Cardiac septum (tissue), 1 donor: ENCODE measurements around the gene RUSC2. TPM values are rescaled to one million over a fixed set of nuclear protein-coding genes. Genes with fewer than 3 reads are reported as not detected.
"Not testable (repeated sequence)": the region's sequence is repeated elsewhere in the genome, so short reads cannot be mapped to it uniquely, and the experiment has no call there.

Experiments
- DNase-seq: peaks from one replicate; pipeline ENCODE4 v3.0.0-alpha.2; 2020; ENCODE audit warnings: low spot score
- intact Hi-C: fragments of 100-400 bp; cut with DNase I; formaldehyde crosslinking; loops from one replicate; pipeline ENCODE4 v1.14.0; 2022
- total RNA-seq: library from RNA; stranded (reverse); fragmentation: NEBNext Ultra II Directional; extraction: Animal tissue kit (Norgen Biotek cat#: 25700); gene quantifications from one replicate; pipeline ENCODE4 v1.2.1, GENCODE V29; 2021
- donor health status: DM: no; HTN: no; CAD: no.

RUSC2 gene
- total RNA-seq, 1 donor from 2014 or later, result 44.5 TPM

- intact Hi-C loops, result no loop called here
- no peak for DNase-seq
Measured at GRCh38 chr9:35518225-35518821, 28.4 kb downstream of the RUSC2 start.

- intact Hi-C loops, result no loop called here
- no peak for DNase-seq
Measured at GRCh38 chr9:35518981-35519679, 29.2 kb downstream of the RUSC2 start.

- no peak for DNase-seq
- intact Hi-C loops, result no loop called here
Measured at GRCh38 chr9:35519692-35520363, 29.9 kb downstream of the RUSC2 start.

GRCh38 chr9:35520364-35520710 is 30.4 kb downstream of the RUSC2 start:
- no peak for DNase-seq
- intact Hi-C loops, result no loop called here

- intact Hi-C loops, result no loop called here
- DNase-seq, result no peak
Measured at GRCh38 chr9:35521708-35522107, 31.8 kb downstream of the RUSC2 start.

- no peak for DNase-seq
- intact Hi-C loops, result no loop called here
Measured at GRCh38 chr9:35522187-35522586, 32.3 kb downstream of the RUSC2 start.

GRCh38 chr9:35522700-35523099 is 32.8 kb downstream of the RUSC2 start:
- intact Hi-C loops, result no loop called here
- DNase-seq, result no peak

- intact Hi-C loops, DNase-seq: not testable (repeated sequence)
Measured at GRCh38 chr9:35523556-35523955, 33.6 kb downstream of the RUSC2 start.

GRCh38 chr9:35526087-35526801 is 36.3 kb downstream of the RUSC2 start:
- intact Hi-C loops, result no loop called here
- DNase-seq, result no peak

GRCh38 chr9:35529161-35529823 is 39.4 kb downstream of the RUSC2 start:
- no peak for DNase-seq
- intact Hi-C loops, result no loop called here

GRCh38 chr9:35533398-35533797 is 43.5 kb downstream of the RUSC2 start:
- intact Hi-C loops, result no loop called here
- DNase-seq, result no peak

GRCh38 chr9:35534921-35535320 is 45.0 kb downstream of the RUSC2 start:
- intact Hi-C loops, result loop anchor here (5.0 kb wide), 1 partner anchor 43 kb away; the partner anchor contains the start of gene RUSC2
- not testable (repeated sequence) for DNase-seq

- no peak for DNase-seq
- intact Hi-C loops, result loop anchor here (2.0 to 5.0 kb wide), 2 partner anchors 27 to 46 kb away; partner anchors contain the start of gene RUSC2
Measured at GRCh38 chr9:35537913-35538312, 48.0 kb downstream of the RUSC2 start.

GRCh38 chr9:35538361-35539234 is 48.7 kb downstream of the RUSC2 start:
- peak; percentile 85 for DNase-seq
- intact Hi-C loops, result loop anchor here (2.0 to 5.0 kb wide), 2 partner anchors 28 to 46 kb away; partner anchors contain the start of gene RUSC2

Other genes with a start within 250 kb of the RUSC2 start
- 34.2 TPM for gene TESK1, start 115.2 kb downstream of the RUSC2 start, total RNA-seq
- gene CD72, start 128.3 kb downstream of the RUSC2 start, total RNA-seq, result 0.59 TPM
- gene SIT1, start 160.8 kb downstream of the RUSC2 start, total RNA-seq, result not detected
- gene RMRP, start 167.9 kb downstream of the RUSC2 start, total RNA-seq, result 10,677 TPM
- 47.7 TPM for gene CCDC107, start 168.2 kb downstream of the RUSC2 start, total RNA-seq
- 0.48 TPM for gene ARHGEF39, start 175.1 kb downstream of the RUSC2 start, total RNA-seq
- gene CA9, start 183.8 kb downstream of the RUSC2 start, total RNA-seq, result 0.48 TPM
- 690 TPM for gene TPM2, start 199.8 kb downstream of the RUSC2 start, total RNA-seq
- gene TLN1, start 242.1 kb downstream of the RUSC2 start, total RNA-seq, result 291 TPM
- 25.0 TPM for gene CREB3, start 242.6 kb downstream of the RUSC2 start, total RNA-seq